T-helper 17 cell (primary cell): ENCODE data around the gene GPHB5. TPM values are rescaled to one million over a fixed set of nuclear protein-coding genes. Genes with fewer than 3 reads are reported as not detected.
A peak's percentile ranks its signal among the peaks of the same experiment; 100 is the strongest.
"Not testable (repeated sequence)": the region's sequence is repeated elsewhere in the genome, so short reads cannot be mapped to it uniquely, and the experiment has no call there.

Experiments
- ATAC-seq: fragments of 150-1000 bp; cut with Tn5 transposase; 2 replicates; pipeline ENCODE4 v1.10.0; 2021; ENCODE audit warnings: mild to moderate bottlenecking, moderate library complexity
- DNase-seq, 3 donors: peaks; one replicate each; pipeline versions ENCODE4 v3.0.0 to v3.0.0-alpha.2; 2020 to 2021
- H3K9me3 ChIP-seq: one replicate; pipeline ENCODE4 v1.7.0; 2013; ENCODE audit warnings: low read length, mild to moderate bottlenecking; ENCODE audit not compliant: control insufficient read depth, poor library complexity, severe bottlenecking
- H3K27ac Mint-ChIP-seq: one replicate; pipeline ENCODE4 v1.8.0; 2022; ENCODE audit warnings: mild to moderate bottlenecking, moderate library complexity, mixed read lengths
- H3K27me3 Mint-ChIP-seq: one replicate; pipeline ENCODE4 v1.8.0; 2022; ENCODE audit warnings: mixed read lengths
- H3K36me3 Mint-ChIP-seq: one replicate; pipeline ENCODE4 v1.8.0; 2022; ENCODE audit warnings: low read depth, mixed read lengths
- H3K4me1 Mint-ChIP-seq: one replicate; pipeline ENCODE4 v1.8.0; 2022; ENCODE audit warnings: mild to moderate bottlenecking, mixed read lengths
- H3K4me3 Mint-ChIP-seq: one replicate; pipeline ENCODE4 v1.8.0; 2022; ENCODE audit warnings: mild to moderate bottlenecking, moderate library complexity, mixed read lengths
- total RNA-seq, 4 donors: library from RNA in 2 of 4; stranded (reverse) in 2 of 4; gene quantifications; one replicate each; pipeline ENCODE4 v1.2.3 and lab custom pipeline; 2022 to 2026

Gene GPHB5
- total RNA-seq, 2 donors from 2014 or later: not detected

GRCh38 chr14:63308723-63309317 is 9.9 kb downstream of the GPHB5 start:
- H3K9me3 ChIP-seq: no peaks in the 10 kb centered on the region
- DNase-seq (no peak), ATAC-seq (no peak)
- Mint-ChIP-seq H3K4me1 (no peaks in the 10 kb centered on the region), H3K27me3 (peaks cover 34% of the 10 kb centered on the region), H3K36me3 (no peaks in the 10 kb centered on the region), H3K4me3 (no peak overlapping the region), H3K27ac (no peak overlapping the region)

DNA sequence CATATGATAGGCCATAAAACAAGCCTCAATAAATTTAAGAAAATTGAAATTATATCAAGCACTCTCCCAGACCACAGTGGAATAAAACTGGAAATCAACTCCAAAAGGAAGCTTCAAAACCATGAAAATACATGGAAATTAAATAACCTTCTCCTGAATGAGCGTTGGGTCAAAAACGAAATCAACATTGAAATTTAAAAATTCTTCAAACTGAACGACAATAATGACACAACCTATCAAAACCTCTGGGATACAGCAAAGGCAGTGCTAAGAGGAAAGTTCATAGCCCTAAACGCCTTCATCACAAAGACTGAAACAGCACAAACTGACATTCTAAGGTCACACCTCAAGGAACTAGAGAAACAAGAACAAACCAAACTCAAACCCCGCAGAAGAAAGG is 14.3 kb downstream of the GPHB5 start:
- H3K27me3 Mint-ChIP-seq: peaks cover 22% of the 10 kb centered on the region
- H3K27ac Mint-ChIP-seq, DNase-seq, H3K4me3 Mint-ChIP-seq, H3K9me3 ChIP-seq, ATAC-seq, H3K4me1 Mint-ChIP-seq, H3K36me3 Mint-ChIP-seq: not testable (repeated sequence)

DNA sequence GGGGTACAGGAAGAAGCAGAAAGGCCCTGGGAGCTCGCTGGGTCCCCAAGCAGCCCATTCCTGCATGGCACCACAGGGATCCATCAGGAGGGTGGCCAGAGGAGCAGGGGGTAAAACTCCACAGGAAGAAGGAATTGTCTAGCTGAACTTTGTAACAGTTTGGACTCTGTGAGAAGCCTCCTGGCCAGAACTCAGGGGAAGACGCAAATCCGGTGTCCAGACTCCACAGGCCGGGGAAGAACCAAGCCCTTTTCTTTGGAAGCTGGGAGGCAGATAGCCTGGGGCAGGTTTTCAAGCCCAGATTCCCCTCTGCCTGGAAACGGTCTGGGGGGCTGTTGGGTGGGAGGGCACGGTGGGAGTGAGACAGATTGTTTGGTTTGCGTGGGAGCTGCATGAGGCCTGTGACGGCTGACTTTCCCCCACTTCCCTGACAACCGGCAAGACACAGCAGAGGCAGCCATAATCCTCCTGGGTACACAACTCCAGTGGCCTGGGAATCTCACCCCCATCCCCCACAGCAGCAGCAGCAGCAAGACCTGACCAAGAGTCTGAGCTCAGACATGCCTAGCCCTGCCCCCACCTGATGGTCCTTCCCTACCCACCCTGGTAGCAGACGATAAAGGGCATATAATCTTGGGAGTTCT is 16.7 kb downstream of the GPHB5 start:
- H3K9me3 ChIP-seq: no peaks in the 10 kb centered on the region
- ATAC-seq (no peak), DNase-seq (no peak)
- H3K27ac Mint-ChIP-seq: no peak overlapping the region
- no peak overlapping the region for H3K4me3 Mint-ChIP-seq
- no peaks in the 10 kb centered on the region for H3K36me3 Mint-ChIP-seq
- H3K4me1 Mint-ChIP-seq: peaks cover 6% of the 10 kb centered on the region
- peaks cover 12% of the 10 kb centered on the region for H3K27me3 Mint-ChIP-seq

DNA sequence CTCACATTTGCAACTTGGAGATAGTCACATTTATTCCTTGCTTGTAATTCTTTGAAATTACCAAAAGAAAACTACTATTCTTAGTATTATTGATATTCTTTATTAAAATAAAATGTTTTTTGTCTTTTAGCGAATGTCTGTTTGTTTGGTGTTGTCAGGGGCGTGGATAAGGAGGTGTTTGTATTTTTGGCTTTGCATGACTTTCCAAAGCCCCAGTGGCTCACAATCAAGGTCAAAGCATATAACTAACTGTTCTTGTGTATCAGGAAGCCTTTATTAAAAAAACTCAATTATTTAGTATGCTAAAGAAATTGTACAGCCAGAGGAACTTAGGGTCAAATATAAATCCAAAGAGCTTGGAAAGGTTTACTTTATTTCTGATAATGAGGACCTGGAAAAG is 17.9 kb downstream of the GPHB5 start:
- ATAC-seq: no peak
- H3K9me3 ChIP-seq: no peaks in the 10 kb centered on the region
- no peaks in the 10 kb centered on the region for H3K36me3 Mint-ChIP-seq
- peaks cover 6% of the 10 kb centered on the region for H3K4me1 Mint-ChIP-seq
- no peak overlapping the region for H3K4me3 Mint-ChIP-seq
- no peak overlapping the region for H3K27ac Mint-ChIP-seq
- DNase-seq: no peak
- peaks cover 16% of the 10 kb centered on the region for H3K27me3 Mint-ChIP-seq

DNA sequence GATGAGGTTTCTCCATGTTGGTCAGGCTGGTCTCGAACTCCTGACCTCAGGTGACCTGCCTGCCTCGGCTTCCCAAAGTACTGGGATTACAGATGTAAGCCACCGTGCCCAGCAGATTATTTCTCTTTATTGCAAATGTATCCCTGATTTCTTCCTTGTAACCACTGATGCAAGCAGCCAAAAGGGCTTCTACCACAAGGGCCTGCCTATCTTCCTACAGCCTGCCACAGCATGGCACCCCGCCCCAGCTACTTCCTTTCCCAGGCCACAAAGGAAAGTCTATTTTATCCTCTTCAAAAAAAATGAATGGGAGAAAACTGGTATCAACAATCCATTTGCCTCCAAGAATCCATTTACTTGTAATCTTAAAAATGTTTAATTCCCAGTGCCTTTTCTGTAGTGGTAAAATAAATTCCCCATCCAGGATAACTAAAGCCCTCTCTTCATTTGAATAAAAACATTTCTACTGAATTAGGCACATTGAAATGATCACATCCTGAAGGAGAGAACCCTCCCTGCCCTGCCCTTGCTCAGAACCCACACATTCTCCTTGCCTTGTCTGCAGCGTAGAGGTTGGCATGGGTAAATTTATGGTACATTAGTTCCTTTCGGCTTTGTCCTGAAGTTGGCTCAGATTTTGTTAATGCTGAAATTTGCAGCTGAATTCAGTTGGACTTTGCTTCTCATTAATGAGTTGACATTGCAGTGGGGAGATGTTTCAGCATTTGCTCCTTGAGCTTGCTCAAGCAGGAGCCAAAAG is 19.2 kb downstream of the GPHB5 start:
- Mint-ChIP-seq H3K27ac (no peak overlapping the region), H3K4me3 (no peak overlapping the region), H3K4me1 (peaks cover 13% of the 10 kb centered on the region), H3K27me3 (peaks cover 22% of the 10 kb centered on the region), H3K36me3 (no peaks in the 10 kb centered on the region)
- H3K9me3 ChIP-seq: no peaks in the 10 kb centered on the region
- no peak for ATAC-seq
- no peak for DNase-seq

GRCh38 chr14:63297372-63298063 is 21.2 kb downstream of the GPHB5 start:
- H3K4me3 Mint-ChIP-seq: no peak overlapping the region
- no peak for DNase-seq
- peaks cover 31% of the 10 kb centered on the region for H3K27me3 Mint-ChIP-seq
- no peak overlapping the region for H3K27ac Mint-ChIP-seq
- H3K36me3 Mint-ChIP-seq: no peaks in the 10 kb centered on the region
- peaks cover 13% of the 10 kb centered on the region for H3K4me1 Mint-ChIP-seq
- no peaks in the 10 kb centered on the region for H3K9me3 ChIP-seq
- ATAC-seq: no peak

- H3K4me3 Mint-ChIP-seq: no peak overlapping the region
- H3K27ac Mint-ChIP-seq: no peak overlapping the region
These were observed 22.6 kb downstream of the GPHB5 start for GRCh38 chr14:63296060-63296563.

DNA sequence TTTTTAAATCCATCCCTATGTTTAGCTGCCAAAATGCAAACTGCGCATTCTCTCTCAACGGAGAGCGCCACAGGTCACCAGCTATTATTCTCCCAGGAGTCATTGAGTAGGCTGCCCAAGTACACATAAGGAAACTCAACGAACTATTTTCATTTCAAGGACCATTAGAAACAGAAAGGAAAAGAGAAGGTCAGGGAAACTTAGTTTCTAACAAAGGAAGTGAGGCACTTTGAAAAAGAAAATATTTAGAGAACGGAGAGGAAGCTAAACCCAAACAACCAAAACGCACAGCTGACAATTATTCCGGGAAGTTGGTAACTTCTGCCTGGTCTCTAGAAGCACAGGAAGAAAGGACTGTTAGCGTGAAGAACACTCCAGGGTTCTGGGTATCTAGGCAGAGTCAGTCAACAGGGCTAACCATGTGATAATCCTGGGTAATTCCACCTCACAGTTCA is 23.5 kb downstream of the GPHB5 start:
- ATAC-seq (no peak), DNase-seq (no peak)
- peaks cover 10% of the 10 kb centered on the region for H3K4me1 Mint-ChIP-seq
- H3K27me3 Mint-ChIP-seq: peaks cover 42% of the 10 kb centered on the region
- H3K9me3 ChIP-seq: no peaks in the 10 kb centered on the region
- H3K27ac Mint-ChIP-seq: no peak overlapping the region
- H3K4me3 Mint-ChIP-seq: peak overlapping the region; percentile 7
- no peaks in the 10 kb centered on the region for H3K36me3 Mint-ChIP-seq

More at GRCh38 chr14:63296060-63296563, 22.6 kb downstream of the GPHB5 start:
- DNase-seq (no peak), ATAC-seq (no peak)
- no peaks in the 10 kb centered on the region for H3K9me3 ChIP-seq
- H3K4me1 Mint-ChIP-seq: peaks cover 11% of the 10 kb centered on the region
- no peaks in the 10 kb centered on the region for H3K36me3 Mint-ChIP-seq
- peaks cover 38% of the 10 kb centered on the region for H3K27me3 Mint-ChIP-seq

DNA sequence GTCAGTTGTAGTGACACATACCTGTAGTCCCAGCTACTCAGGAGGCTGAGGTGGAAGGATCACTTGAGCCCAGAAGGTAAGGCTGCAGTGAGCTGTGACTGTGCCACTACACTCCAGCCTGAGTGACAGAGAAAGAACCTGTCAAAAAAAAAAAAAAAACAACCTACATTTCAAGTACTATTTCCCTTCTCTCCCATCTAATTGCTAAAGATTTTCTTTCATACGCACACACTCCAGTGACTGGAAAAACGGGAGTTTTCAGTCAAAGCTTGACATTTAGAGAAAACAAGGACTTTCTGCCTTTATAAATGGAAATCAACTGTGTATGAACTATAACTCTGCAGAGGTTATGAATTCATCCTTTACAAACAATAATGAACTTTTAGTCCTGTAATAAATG is 25.9 kb downstream of the GPHB5 start:
- Mint-ChIP-seq H3K4me3 (no peak overlapping the region), H3K36me3 (no peaks in the 10 kb centered on the region), H3K27me3 (peaks cover 46% of the 10 kb centered on the region), H3K4me1 (peaks cover 6% of the 10 kb centered on the region), H3K27ac (no peak overlapping the region)
- no peaks in the 10 kb centered on the region for H3K9me3 ChIP-seq
- ATAC-seq (no peak), DNase-seq (no peak)

DNA sequence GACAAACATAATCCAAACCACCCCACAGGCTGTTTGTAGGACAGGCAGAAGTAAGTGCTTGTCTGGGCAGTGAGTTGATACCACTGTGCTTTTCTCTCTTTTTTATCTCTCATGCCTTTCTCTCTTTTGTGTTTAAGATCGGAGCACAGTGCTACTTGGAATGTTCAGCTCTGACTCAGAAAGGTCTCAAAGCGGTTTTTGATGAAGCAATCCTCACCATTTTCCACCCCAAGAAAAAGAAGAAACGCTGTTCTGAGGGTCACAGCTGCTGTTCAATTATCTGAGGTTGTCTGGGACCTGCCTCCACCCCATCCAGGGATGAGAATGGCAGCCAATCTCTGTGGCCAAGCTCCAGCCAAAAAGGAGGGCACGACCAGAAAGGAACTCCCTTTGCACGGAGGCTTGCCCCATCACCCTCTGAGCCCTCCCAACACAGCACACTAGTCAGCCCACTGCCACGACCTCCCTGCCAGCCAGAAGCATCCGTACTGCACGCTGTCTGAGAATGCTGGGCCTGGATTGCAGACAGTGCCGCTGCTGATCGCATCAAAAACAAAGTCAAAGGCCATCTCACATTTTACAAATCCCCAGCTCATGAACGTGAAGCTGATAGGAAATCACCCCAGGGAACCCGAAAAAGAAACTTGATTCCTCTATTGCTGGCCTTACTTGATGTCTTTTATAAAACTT is 27.8 kb downstream of the GPHB5 start:
- DNase-seq (no peak), ATAC-seq (no peak)
- no peaks in the 10 kb centered on the region for H3K36me3 Mint-ChIP-seq
- no peak overlapping the region for H3K27ac Mint-ChIP-seq
- peaks cover 6% of the 10 kb centered on the region for H3K4me1 Mint-ChIP-seq
- H3K4me3 Mint-ChIP-seq: no peak overlapping the region
- peaks cover 40% of the 10 kb centered on the region for H3K27me3 Mint-ChIP-seq
- H3K9me3 ChIP-seq: no peaks in the 10 kb centered on the region

- Mint-ChIP-seq H3K36me3 (no peaks in the 10 kb centered on the region), H3K27ac (no peak overlapping the region), H3K4me1 (no peaks in the 10 kb centered on the region), H3K27me3 (peaks cover 35% of the 10 kb centered on the region), H3K4me3 (no peak overlapping the region)
- ATAC-seq: no peak
- DNase-seq: no peak
- no peaks in the 10 kb centered on the region for H3K9me3 ChIP-seq
These were observed 29.9 kb downstream of the GPHB5 start for GRCh38 chr14:63288853-63289252.

GRCh38 chr14:63287666-63288483 is 30.9 kb downstream of the GPHB5 start:
- H3K9me3 ChIP-seq: no peaks in the 10 kb centered on the region
- Mint-ChIP-seq H3K27ac (no peak overlapping the region), H3K27me3 (peaks cover 27% of the 10 kb centered on the region), H3K4me1 (no peaks in the 10 kb centered on the region), H3K36me3 (no peaks in the 10 kb centered on the region), H3K4me3 (no peak overlapping the region)
- DNase-seq: no peak
- ATAC-seq: no peak
